ENCODE measurements around the gene MN1. TPM values are rescaled to one million over a fixed set of nuclear protein-coding genes. Genes with fewer than 3 reads are reported as not detected.
A peak's percentile ranks its signal among the peaks of the same experiment; 100 is the strongest.

MN1 gene
- total and polyA plus RNA-seq, 2 of the 4 experiments (the other 2 are of a cell fraction): 0.36 to 1.3 TPM

DNA sequence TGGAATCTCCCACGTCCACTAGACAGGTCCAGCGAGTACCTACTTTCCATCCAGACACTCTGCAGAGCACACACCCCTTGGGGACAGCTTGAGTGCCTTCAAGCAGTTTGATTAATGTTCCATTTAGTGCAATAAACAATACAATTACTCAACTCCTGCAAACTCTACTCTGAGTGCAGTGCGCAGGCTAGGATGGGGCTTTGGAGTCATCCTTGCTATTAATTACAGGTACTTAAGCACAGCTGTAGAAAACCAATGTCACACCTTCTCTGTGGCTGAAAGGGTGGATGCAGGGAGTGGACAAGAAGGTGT, 82.6 kb downstream of the MN1 start:
- Histone ChIP-seq H3K36me3 (ENCODE audit: control insufficient read depth, insufficient read depth, low read length) (no peaks in the 10 kb centered on the region), H4K20me1 (ENCODE audit: insufficient read depth, low read length) (no peaks in the 10 kb centered on the region), H3K27me3 (ENCODE audit: control insufficient read depth, insufficient read depth, low read length) (no peaks in the 10 kb centered on the region), H2BK5ac (ENCODE audit: low read depth, low read length, poor library complexity, severe bottlenecking) (no peak overlapping the region), H3K4me3 (ENCODE audit: insufficient read depth, low read depth, low read length) (no peak overlapping the region), H3K9me3 (ENCODE audit: control insufficient read depth, insufficient read depth, low read length) (peaks cover 2% of the 10 kb centered on the region; the same call in 1 of the 2 replicates), H3K18ac (ENCODE audit: low read depth, low read length) (no peak overlapping the region), H2AK5ac (ENCODE audit: low read depth, low read length) (0 out of 2 replicates have a peak overlapping the region, but pooled peaks have one; percentile 1), H4K8ac (ENCODE audit: low read depth in 2 of 2, low read length in 2 of 2) (peak overlapping the region; percentile 68 to 87; a peak in 3 of 4 replicates), H3K4me1 (ENCODE audit: control insufficient read depth, insufficient read depth, low read length) (peaks cover 7% of the 10 kb centered on the region), H3K27ac (ENCODE audit: insufficient read depth, low read length) (no peak overlapping the region), H3K9me1 (ENCODE audit: insufficient read depth, low read length) (peaks cover 20% of the 10 kb centered on the region), H3K4ac (ENCODE audit: low read depth, low read length) (peak overlapping the region; percentile 94), H3K9ac (ENCODE audit: low read depth, low read length) (no peak overlapping the region), H4K91ac (ENCODE audit: insufficient read depth, low read depth, low read length) (peak overlapping the region; percentile 71; the same call in 1 of the 2 replicates), H3K79me1 (ENCODE audit: low read depth in 1 of 2, low read length in 2 of 2) (no peaks in the 10 kb centered on the region), H3K56ac (ENCODE audit: extremely low read depth, insufficient read depth, low read length) (no peak overlapping the region), H2BK120ac (ENCODE audit: low read depth, low read length) (peak overlapping the region; percentile 10; the same call in 1 of the 2 replicates), H2BK15ac (ENCODE audit: low read depth, low read length) (no peak overlapping the region), H2BK20ac (ENCODE audit: low read depth, low read length) (peak overlapping the region; percentile 97; the same call in 1 of the 2 replicates), H4K5ac (ENCODE audit: low read depth, low read length) (no peak overlapping the region), H2AK9ac (replicated peaks; ENCODE audit: low read depth, low read length, poor library complexity) (no peak overlapping the region), H3K23ac (ENCODE audit: low read depth, low read length) (no peak overlapping the region), H3K4me2 (ENCODE audit: low read depth, low read length) (no peak overlapping the region), H2AFZ (replicated peaks; ENCODE audit: low read length, poor library complexity) (peak overlapping the region; percentile 96), H3K14ac (replicated peaks; ENCODE audit: low read depth, low read length) (no peak overlapping the region)
- ChIA-PET POLR2A (ENCODE audit: unreplicated experiment) (no interaction called here), CTCF (interaction anchor here (1.3 kb wide), 1 partner anchor 10 kb away, joined by 4 read pairs; no protein-coding TSS in a partner anchor)
- no peak for DNase-seq
- in situ Hi-C loops (cut with MboI; ENCODE audit: low sequenced_read_pairs): no loop called here
- no peak for ATAC-seq (ENCODE audit: low read depth)
- no CpG with 5 or more reads among the region's 3 CpGs for WGBS, 2 experiments (ENCODE audit: extremely low coverage in 2 of 2, insufficient read length in 1 of 2)
- no peak for TF ChIP-seq RFX5 (IDR thresholded peaks at IDR 0.05; ENCODE audit: low read depth, low read length)
- TF ChIP-seq MAZ (IDR thresholded peaks at IDR 0.05; ENCODE audit: borderline replicate concordance, low read depth, low read length): no peak
- TF ChIP-seq, protein P1, sequence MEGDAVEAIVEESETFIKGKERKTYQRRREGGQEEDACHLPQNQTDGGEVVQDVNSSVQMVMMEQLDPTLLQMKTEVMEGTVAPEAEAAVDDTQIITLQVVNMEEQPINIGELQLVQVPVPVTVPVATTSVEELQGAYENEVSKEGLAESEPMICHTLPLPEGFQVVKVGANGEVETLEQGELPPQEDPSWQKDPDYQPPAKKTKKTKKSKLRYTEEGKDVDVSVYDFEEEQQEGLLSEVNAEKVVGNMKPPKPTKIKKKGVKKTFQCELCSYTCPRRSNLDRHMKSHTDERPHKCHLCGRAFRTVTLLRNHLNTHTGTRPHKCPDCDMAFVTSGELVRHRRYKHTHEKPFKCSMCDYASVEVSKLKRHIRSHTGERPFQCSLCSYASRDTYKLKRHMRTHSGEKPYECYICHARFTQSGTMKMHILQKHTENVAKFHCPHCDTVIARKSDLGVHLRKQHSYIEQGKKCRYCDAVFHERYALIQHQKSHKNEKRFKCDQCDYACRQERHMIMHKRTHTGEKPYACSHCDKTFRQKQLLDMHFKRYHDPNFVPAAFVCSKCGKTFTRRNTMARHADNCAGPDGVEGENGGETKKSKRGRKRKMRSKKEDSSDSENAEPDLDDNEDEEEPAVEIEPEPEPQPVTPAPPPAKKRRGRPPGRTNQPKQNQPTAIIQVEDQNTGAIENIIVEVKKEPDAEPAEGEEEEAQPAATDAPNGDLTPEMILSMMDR (conservative IDR thresholded peaks at IDR 0.05; ENCODE audit: low read depth, low read length): no peak
- TF ChIP-seq MAFK (IDR thresholded peaks at IDR 0.05; ENCODE audit: low read depth, low read length): no peak
- TF ChIP-seq, protein P2, sequence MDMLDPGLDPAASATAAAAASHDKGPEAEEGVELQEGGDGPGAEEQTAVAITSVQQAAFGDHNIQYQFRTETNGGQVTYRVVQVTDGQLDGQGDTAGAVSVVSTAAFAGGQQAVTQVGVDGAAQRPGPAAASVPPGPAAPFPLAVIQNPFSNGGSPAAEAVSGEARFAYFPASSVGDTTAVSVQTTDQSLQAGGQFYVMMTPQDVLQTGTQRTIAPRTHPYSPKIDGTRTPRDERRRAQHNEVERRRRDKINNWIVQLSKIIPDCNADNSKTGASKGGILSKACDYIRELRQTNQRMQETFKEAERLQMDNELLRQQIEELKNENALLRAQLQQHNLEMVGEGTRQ (IDR thresholded peaks at IDR 0.05; ENCODE audit: low read depth, low read length): no peak
- TF ChIP-seq RCOR1 (IDR thresholded peaks at IDR 0.05; ENCODE audit: insufficient replicate concordance, low read length): no peak
- no peak for TF ChIP-seq NFE2L2 (IDR thresholded peaks at IDR 0.05; ENCODE audit: low read depth, low read length)
- TF ChIP-seq, protein P3, sequence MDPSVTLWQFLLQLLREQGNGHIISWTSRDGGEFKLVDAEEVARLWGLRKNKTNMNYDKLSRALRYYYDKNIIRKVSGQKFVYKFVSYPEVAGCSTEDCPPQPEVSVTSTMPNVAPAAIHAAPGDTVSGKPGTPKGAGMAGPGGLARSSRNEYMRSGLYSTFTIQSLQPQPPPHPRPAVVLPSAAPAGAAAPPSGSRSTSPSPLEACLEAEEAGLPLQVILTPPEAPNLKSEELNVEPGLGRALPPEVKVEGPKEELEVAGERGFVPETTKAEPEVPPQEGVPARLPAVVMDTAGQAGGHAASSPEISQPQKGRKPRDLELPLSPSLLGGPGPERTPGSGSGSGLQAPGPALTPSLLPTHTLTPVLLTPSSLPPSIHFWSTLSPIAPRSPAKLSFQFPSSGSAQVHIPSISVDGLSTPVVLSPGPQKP (IDR thresholded peaks at IDR 0.05; ENCODE audit: borderline replicate concordance, low read depth, low read length): no peak
- TF ChIP-seq CHD1 (IDR thresholded peaks at IDR 0.05; ENCODE audit: low read depth, low read length): no peak
- TF ChIP-seq MXI1 (IDR thresholded peaks at IDR 0.05; ENCODE audit: borderline replicate concordance, low read depth, low read length): no peak
- no peak for TF ChIP-seq RAD21 (IDR thresholded peaks at IDR 0.05; ENCODE audit: low read length)
- intact Hi-C loops (cut with micrococcal nuclease): no loop called here
- dilution Hi-C loops (cut with HindIII; ENCODE audit: low sequenced_read_pairs, unreplicated experiment): no loop called here
- no TSS peak for BruUV-seq (replicated peaks)
